ENCODE results near the gene NPPB.
"Not testable (repeated sequence)": the region's sequence is repeated elsewhere in the genome, so short reads cannot be mapped to it uniquely, and the experiment has no call there.

Gene NPPB

DNA sequence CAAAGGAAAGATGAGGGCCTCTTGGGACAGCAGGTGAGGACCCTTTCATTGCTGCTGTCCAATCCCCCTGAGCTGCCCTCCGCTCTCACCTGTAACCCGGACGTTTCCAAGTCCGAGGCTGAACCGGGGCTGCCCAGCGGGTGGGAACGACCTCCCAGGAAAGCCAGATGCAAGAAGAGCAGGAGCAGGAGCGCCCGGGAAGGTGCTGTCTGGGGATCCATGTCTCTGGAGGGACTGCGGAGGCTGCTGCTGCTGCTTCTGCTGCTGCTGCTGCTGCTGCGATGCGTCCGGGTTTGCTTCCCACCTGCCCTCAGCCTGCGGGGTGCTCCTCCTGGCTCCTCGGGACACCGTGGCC is at the start of gene NPPB:
Gene NPPB, minus strand, starts transcription at position 333 of the 355 bp plus-strand sequence. Its CDS starts 112 bp downstream, at position 221.
- no peak for DNase-seq (ENCODE audit: low read depth)

DNA sequence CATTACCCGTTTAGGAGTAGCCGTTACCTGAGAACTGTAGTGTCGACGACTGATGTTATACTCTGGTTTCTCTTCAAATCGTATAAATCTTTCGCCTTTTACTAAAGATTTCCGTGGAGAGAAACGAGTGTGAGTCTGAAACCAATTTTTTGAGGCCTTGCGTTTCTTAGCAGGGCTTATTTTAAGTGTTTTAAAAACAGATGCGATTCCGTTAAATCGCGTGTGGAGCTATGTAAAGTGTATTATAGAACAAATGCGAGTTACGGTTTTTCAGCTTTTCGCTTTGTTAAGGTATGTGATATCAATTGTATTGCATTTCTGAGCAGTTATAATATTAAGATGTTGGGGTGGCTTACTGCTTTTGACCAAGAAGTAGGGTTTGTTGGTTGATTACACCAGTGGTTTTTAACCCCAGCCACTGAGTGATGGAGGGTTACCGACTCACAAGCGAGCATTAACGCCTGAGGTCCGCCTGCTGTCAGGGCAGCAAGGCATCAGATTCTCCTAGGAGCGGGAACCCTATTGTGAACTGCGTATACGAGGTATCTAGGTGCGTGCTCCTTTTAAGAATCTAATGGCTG is 49.4 kb upstream of the NPPB start:
- peak; percentile 43 for DNase-seq (ENCODE audit: low read depth)

DNA sequence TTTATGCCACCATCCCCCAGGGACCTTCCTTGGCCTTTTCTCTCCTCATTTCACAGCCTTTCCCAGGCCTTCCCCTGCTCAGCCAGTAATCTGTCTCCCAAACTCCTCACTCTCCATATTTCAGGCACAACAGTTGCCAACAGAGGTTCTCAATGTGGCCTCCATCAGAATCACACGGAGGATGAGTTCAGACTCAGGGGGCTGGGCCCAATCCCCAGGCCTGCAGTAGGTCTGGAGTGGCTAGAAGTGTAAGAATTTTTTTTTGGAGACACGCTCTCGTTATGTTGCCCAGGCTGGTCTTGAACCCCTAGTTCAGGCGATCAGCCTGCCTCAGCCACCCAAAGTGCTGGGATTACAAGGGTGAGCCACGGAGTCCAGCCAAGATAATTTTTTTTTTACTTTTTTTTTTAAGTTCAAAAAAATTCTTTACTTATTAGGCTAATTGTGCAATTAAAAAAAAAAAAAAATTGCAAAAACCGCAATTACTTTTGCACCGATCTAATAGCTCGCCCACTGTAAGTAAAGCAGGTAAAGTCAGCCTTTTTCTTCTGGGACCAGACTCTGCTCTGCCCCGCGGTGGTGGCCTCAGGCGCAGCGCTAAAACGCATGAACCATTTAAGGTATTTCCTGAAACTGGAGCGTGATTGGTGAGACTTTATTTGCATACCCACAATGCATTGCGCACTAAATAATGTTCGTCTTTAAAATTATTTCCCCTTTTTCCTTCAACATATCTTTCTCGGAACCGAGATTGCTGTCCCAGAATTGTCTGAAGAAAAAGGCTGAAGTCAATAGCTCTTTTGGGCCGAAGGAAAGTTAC is 48.7 kb upstream of the NPPB start:
- DNase-seq (ENCODE audit: low read depth), result peak; percentile 88

DNA sequence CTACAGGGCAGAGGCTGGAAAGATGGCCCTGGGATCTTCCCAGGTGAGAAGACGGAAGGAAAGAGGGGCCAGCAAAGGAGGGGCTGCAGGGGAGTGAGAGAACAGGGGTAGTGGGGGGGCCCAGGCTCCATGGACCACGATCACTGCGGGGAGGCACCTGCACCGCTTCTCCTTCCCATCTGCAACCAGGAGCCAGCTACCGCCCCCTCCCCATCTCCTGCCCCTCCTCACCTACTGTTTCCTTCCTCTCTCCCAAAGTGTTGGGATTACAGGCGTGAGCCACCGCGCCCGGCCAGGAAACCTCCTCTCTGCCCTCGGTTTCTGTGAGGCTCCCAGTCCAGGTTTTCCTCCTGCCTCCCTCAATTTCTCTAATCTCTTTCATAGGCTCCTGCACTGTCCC is 48.1 kb upstream of the NPPB start:
- DNase-seq (ENCODE audit: low read depth), result no peak

DNA sequence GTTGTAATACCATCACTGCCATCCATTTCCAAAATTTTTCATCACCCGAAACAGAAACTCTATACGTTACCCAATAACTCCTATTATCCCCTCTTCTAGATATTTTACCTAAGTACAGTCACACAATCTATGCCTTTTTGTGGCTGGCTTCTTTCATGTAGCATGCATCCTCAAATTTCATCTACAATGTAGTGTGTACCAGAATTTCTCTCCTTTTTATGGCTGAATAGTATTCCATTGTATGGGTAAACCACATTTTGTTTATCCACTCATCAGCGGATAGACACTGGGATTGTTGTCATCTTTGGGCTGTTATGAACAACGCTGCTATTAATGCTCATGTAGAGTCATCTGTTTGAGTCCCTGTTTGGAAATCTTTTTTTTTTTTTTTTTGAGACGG is 46.2 kb upstream of the NPPB start:
- no peak for DNase-seq (ENCODE audit: low read depth)

DNA sequence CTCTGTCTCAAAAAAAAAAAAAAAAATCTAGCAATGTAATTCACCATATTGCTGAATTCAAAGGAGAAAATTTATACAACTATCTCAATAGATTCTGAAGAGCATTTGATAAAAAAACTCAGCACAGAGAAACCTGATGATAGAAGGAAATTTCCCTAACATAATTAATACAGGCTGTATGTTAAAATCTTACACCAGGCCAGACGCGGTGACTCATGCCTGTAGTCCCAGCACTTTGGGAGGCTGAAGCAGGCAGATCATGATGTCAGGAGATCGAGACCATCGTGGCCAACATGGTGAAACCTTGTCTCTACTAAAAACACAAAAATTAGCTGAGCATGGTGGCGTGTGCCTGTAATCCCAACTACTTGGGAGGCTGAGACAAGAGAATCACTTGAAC is 45.4 kb upstream of the NPPB start:
- not testable (repeated sequence) for DNase-seq (ENCODE audit: low read depth)

DNA sequence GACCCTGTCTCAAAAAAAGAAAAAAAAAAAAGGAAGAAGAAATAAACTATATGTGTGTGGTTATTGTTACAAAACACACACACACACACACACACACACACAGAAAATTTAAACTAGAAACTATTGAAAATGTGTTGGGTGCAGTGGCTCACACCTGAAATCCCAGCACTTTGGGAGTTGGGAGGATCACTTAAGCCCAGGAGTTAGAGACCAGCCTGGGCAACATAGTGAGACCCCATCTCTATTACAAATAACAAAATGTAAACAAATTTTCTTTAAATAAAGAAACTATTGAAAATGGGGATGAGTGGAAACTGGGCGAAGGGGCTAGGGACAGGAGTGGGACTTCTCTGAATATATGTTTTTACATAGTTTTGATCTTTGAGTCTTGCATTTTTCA is 44.5 kb upstream of the NPPB start:
- no peak for DNase-seq (ENCODE audit: low read depth)

DNA sequence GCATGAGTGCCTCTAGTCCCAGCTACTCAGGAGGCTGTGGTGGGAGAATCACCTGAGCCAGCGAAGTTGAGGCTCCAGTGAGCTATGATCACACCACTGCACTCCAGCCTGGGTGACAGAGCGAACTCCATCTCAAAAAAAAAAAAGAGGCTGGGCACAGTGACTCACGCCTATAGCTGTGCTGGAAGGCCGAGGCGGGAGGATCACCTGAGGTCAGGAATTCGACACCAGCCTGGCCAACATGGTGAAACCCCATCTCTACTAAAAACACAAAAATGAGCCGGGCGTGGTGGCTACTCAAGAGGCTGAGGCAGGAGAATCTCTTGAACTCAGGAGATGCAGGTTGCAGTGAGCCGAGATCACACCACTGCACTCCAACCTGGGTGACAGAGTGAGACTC is 42.7 kb upstream of the NPPB start:
- not testable (repeated sequence) for DNase-seq (ENCODE audit: low read depth)

DNA sequence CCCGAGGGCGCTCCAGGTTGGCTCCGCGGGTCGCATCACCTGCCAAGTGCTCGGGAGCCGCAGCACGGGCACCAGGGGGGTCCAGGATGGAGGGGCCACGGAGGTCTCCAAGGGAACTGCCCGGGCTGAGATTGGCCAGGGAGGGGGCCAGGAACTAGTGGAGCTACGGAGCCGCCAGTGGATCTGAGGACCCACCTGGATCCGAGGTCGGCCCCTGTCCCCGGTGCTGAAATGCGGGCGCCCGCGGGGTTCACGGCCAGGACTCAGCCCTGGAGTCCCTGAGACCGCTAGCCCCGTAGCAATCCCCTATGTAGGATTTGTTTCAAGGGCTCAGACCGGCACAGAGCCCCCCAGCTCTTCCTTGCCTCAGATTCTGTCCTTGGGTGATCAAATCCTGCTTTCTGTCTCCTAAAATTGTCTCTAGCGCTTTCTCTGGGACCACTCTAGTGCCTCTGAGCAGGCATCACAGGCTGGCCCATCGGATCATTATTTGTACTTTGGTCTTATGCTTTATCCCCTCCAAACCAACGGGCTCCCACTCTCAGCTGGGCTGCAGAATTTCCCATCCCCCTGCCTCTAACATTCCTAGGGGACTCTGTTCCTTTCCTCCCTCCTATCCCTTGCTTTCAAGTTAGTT is 40.2 kb upstream of the NPPB start:
- no peak for DNase-seq (ENCODE audit: low read depth)

DNA sequence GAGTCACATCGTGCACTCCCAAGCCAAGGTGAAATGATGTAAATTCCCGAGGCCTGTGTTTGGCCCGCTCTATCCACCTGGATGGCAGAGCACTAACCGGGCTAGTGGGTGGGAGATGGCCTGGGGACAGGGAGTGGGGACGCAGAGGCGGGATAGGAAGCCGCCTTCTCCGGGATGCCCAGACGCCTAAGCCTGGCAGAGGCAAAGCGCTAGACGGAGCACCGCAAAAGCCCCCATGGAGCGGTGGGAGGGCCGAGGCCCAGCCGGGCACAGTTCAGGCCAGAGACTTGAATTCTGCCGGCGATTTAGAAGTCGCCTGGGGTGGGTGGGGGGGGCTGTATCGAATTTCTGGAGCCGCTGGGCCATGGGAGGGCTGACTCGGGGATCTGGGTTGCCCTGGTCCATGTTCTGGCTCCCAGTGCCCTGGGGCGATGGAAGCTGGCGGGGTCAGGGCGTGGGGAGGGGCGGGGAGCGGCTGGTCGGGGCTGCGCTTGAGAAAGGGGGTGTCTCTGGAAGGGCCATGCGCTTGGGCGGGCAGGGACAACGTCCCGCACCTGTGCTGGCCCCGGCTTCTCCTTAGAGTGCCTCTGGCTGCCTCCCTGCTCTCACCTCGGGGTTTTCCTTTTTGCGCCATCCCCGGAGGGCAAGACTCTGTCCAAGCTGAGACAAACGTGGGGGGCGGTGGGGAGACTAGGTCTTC is 39.5 kb upstream of the NPPB start:
- no peak for DNase-seq (ENCODE audit: low read depth)

DNA sequence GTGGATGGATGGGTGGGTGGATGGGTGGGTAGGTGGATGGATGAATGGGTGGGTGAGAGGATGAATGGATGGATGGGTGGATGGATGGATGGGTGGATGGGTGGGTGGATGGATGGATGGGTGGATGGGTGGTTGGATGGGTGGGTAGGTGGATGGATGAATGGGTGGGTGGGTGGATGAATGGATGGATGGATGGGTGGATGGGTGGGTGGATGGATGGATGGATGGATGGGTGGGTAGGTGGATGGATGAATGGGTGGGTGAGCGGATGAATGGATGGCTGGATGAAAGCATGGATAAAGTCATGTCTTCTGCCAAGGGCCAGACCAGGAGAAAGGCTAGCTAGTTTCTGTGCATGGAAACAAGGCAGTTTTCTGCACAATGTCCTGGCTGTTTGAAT is 35.8 kb upstream of the NPPB start:
- not testable (repeated sequence) for DNase-seq (ENCODE audit: low read depth)

DNA sequence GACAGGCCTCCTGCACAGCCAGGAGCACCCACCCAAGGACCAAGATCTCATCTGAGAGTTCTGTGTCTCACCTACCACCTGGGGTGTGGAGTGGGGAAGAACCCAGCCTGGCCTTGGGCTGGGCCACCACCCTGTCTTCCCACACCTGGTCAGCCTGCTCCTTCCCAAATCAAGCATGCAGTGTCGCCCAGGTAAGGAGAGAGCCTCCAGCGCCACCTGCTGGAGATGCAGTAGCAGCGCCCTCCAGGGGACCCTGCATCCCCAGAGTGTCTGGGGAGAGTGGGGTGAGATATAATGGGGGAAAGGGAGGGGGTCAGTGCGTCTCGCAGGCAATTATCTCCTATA is 35.1 kb upstream of the NPPB start:
- DNase-seq (ENCODE audit: low read depth), result peak; percentile 51

DNA sequence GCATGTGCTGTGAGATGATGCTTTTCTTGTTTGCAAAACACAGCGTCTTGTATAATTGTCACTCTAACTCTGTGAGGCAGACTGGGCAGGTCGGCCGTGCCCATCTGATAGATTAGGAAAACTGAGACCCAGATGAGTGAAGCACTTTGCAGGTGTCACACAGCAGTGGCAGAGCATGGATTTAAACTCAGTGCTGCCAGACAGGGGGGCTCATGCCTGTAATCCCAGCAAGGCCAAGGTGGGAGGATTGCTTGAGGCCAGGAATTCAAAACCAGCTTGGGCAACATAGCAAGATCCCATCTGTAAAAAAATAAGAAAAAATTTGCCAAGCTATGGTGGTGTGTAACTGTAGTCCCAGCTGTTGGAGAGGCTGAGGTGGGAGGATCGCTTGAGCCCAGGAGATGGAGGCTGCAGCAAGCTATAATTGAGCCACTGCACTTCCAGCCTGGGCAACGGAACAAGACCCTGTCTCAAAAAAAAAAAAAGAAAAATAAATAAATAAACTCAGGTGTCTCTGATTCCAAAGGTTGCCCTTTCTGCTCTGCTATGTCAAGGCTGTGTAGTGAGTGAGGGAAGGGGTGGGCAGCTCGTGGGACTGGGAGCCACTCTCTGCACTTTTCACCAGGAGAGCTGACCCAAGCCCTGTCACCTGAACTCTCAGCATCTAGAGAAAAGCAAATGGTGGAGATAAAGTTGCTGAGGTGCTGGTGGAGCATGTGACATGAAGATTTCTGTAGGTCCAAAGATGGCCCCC is 32.9 kb upstream of the NPPB start:
- DNase-seq (ENCODE audit: low read depth), result no peak

DNA sequence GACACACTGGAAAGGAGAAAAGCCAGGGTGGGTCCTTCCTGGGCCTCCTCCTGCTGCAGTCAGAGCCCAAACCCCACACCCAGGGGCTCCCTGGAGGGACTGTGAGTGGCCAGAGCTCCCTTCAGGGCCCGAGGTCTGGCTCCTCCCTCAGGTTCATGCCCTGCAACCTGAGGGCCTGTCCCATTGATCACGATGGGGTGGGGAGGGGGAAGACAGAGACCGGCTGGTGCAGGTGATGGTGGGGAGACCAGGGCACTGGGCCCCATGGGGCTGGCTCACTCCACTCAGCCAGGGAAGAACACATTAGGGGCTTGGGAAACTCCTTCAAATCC is 30.1 kb upstream of the NPPB start:
- no peak for DNase-seq (ENCODE audit: low read depth)

DNA sequence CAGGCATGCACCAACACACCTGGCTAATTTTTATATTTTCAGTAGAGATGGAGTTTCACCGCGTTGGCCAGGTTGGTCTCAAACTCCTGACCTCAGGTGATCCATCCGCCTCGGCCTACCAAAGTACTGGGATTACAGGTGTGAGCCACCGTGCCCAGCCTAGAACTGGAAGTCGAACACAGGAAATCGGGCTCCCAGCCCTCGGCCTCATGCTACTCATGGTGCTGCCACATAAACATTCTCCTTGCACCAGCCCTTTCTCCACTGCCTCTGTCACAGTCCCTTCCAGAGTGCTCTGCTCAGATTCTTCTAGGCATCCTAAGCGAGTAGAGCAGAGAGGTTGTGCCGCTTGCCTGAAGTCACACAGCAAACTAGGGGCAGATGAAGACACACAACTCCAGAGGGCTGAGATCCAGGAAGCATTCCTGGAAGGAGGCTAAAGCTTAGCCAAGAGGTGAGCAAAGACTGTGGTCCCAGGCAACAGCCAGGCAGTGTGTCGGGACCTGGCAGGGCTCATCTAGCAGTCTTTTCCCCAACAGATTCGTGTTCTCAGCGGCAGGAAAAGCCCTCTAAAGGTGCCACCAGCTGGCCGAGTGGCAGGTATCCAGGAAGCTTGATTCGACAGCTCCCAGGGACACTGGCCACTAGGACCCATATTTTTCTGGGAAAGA is 29.6 kb upstream of the NPPB start:
- no peak for DNase-seq (ENCODE audit: low read depth)

DNA sequence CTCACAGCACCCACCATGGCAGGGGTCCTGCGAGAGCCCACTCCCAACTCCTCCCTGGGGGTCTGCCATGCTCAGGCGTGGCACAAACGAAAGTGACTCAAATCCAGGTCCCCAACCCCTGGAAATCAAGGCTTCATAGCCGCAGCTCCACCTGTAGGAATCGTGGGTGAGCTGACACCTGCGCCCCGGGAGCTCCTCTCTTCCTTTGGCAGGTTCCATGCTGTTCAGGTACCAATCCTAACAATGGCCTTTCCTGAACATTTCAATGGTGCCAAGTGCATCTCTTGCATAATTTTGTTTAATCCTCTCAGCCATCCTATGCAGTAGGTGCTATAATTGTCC is 28.9 kb upstream of the NPPB start:
- no peak for DNase-seq (ENCODE audit: low read depth)

DNA sequence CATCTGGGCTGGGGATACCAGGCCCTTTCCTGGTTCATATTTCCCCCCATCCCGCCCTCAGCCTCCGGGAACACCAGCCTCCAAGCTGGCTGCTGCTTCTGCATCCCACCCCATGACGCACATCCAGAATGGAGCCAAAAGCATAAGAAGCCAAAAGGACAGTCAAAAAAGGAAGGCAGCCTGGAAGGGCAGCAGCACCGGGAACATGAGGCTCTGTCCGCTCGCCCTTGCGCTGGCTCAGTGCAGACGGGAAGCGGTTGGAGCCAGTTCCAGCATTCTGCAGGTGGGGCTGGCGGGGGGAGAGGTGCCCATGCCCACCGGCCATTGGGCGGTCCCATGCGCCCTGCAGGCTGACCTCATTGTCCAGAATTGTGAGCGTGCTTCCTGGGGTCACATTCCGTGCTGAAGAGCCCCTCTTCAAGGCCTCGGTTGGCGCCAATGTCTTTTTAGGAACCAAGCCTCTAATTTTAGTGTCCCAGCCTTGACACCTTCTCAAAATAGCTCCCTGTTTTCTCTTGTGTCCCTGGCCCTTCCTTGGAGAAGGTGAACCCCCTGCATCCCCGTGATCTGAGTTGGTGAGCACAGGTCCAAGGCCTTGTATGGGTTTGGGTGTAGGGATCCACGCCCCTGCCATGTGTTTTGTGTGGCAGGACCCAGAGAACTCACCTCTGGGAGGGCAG is 28.4 kb upstream of the NPPB start:
- DNase-seq (ENCODE audit: low read depth), result no peak

DNA sequence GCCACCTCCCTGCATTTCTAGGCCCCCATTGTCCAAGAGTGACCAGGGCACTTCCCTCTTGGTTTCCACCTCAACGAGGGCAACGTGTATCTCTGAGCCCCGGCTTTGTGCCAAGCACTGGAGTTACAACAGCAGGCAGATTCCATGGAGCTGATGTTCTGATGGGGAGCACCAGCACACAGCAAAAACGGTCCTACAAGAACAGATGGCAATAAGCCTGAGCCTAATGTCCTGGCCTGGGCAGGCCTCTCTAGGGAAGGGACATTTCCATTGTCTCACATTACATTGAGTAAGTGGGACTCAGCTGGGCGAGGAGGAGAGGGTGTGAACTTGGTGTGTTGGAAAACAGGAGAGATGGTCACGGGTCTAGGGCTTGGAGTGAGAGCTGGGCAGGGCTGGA is 27.2 kb upstream of the NPPB start:
- no peak for DNase-seq (ENCODE audit: low read depth)

DNA sequence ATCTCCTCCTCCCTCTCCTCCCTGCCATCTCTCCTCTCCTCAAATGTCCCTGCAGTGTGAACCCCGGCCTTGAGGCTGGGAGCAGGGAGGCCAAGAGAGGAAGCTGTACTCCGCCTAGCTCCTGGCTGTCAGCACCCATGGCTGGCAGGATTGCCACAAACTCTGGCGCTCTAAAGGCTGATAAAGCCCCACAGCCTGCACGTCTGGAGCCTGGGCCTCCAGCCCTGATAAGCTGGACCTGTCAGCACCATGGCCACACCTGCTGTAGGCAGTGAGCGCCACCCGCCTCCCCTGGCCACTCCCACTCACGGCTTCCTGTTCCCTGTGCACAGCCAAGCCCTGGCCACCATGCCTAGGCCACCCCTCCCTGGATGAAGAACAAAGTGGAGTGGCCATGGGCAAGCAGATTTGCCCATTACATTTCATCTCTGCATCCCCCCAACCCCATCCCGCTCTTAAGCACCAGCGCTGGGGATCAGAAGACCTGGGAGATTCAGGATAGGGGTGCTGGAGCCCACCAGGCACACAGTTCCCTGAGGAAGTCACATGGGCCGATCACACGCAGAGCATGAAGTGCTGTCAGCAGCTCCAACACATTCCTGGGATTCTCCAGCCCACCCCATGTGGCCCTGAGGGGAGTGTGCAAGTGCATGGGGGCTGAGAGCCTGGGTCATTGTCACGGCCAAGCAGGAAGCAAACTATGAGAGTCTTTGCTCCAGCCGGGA is 24.2 kb upstream of the NPPB start:
- DNase-seq (ENCODE audit: low read depth), result no peak

DNA sequence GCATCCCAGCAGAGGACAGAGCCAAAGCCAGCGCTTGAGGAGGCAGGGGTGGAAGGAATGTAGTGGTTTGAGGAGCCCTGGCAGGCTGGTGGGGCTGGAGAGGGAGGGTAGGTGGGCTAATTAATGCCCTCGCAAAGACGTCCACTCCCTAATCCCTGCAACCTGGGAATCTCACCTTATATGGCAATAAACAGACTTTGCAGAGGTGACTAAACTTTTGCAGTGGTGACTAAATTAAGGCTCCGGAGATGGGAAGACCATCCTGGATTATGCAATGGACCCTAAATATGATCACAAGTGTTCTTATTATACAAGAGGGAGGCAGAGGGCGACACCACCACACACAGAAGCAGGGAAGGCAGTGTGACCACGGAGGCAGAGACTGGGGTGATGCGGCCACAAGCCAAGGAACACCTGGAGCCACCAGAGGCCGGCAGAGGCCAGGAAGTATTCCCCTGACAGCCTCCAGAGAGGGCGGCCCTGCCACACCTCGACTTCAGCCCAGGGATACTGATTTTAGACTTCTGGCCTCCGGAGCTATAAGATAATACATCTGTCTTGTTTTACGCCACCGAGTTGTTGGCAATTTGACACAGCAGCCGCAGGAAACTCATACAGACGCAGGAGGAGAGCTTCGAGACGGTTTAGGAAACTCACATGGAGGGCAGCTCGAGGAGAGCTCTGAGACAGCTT is 23.1 kb upstream of the NPPB start:
- no peak for DNase-seq (ENCODE audit: low read depth)
